Neural progenitor cell (in vitro differentiated cells): Measurements from ENCODE around the gene PMVK. TPM values are rescaled to one million over a fixed set of nuclear protein-coding genes. Genes with fewer than 3 reads are reported as not detected.

Experiments used
- DNase-seq: peaks from one replicate; pipeline ENCODE4 v3.0.0-alpha.2; 2016; ENCODE audit warnings: low spot score
- H2AFZ ChIP-seq: fragments of 200-600 bp; sonication (generic); replicated peaks from 2 replicates; pipeline ENCODE4 v1.6.1; 2016; ENCODE audit warnings: antibody characterized with exemption
- H3F3A ChIP-seq: fragments of 200-600 bp; sonication (generic); 2 replicates; pipeline ENCODE4 v1.6.1; 2016; ENCODE audit warnings: antibody characterized with exemption, low read depth
- H3K27ac ChIP-seq: fragments of 200-600 bp; sonication (generic); 2 replicates; pipeline ENCODE4 v1.5.1; 2016; ENCODE audit warnings: mild to moderate bottlenecking
- H3K27me3 ChIP-seq: fragments of 200-600 bp; sonication (generic); 2 replicates; pipeline ENCODE4 v1.6.1; 2016; ENCODE audit warnings: mild to moderate bottlenecking, moderate library complexity
- H3K36me3 ChIP-seq: fragments of 200-600 bp; sonication (generic); 2 replicates; pipeline ENCODE4 v1.5.1; 2016
- H3K4me1 ChIP-seq: fragments of 200-600 bp; sonication (generic); 2 replicates; pipeline ENCODE4 v1.6.1; 2016; ENCODE audit warnings: mixed run types
- H3K4me2 ChIP-seq: fragments of 200-600 bp; sonication (generic); 2 replicates; pipeline ENCODE4 v1.6.1; 2016
- H3K4me3 ChIP-seq: fragments of 200-600 bp; sonication (generic); 2 replicates; pipeline ENCODE4 v1.5.1; 2016
- H3K79me2 ChIP-seq: fragments of 200-600 bp; sonication (generic); 2 replicates; pipeline ENCODE4 v1.6.1; 2016; ENCODE audit warnings: low read depth
- H3K9ac ChIP-seq: fragments of 200-600 bp; sonication (generic); 2 replicates; pipeline ENCODE4 v1.6.1; 2016
- H3K9me3 ChIP-seq: fragments of 200-600 bp; sonication (generic); 2 replicates; pipeline ENCODE4 v1.5.1; 2016; ENCODE audit warnings: low read depth
- H4K20me1 ChIP-seq: fragments of 200-600 bp; sonication (generic); 2 replicates; pipeline ENCODE4 v1.6.1; 2016; ENCODE audit warnings: low read depth
- H3K27ac Mint-ChIP-seq: 3 replicates; pipeline ENCODE4 v1.8.0; 2021; ENCODE audit warnings: mixed read lengths
- H3K27me3 Mint-ChIP-seq: 2 replicates; pipeline ENCODE4 v1.8.0; 2022; ENCODE audit warnings: low read depth, mild to moderate bottlenecking, inconsistent platforms, moderate library complexity, mixed read lengths; ENCODE audit not compliant: insufficient read depth
- H3K36me3 Mint-ChIP-seq: 3 replicates; pipeline ENCODE4 v1.8.0; 2021; ENCODE audit warnings: mixed read lengths
- H3K4me1 Mint-ChIP-seq: 3 replicates; pipeline ENCODE4 v1.8.0; 2021; ENCODE audit warnings: mixed read lengths
- H3K4me3 Mint-ChIP-seq: 3 replicates; pipeline ENCODE4 v1.8.0; 2021; ENCODE audit warnings: mild to moderate bottlenecking, moderate library complexity, mixed read lengths
- H3K9me3 Mint-ChIP-seq: 3 replicates; pipeline ENCODE4 v1.8.0; 2020; ENCODE audit warnings: mixed read lengths
- EZH2 ChIP-seq: fragments of 200-600 bp; sonication (generic); IDR thresholded peaks from 2 replicates; pipeline ENCODE4 v1.6.1; 2017; ENCODE audit warnings: antibody characterized with exemption, mild to moderate bottlenecking, moderate library complexity
- EZH2phosphoT487 ChIP-seq: fragments of 200-600 bp; sonication (generic); IDR thresholded peaks from 2 replicates; pipeline ENCODE4 v1.6.1; 2017; ENCODE audit warnings: antibody characterized with exemption
- total RNA-seq: library from RNA; depleted of rRNA; stranded (reverse); fragments of >200 nt; gene quantifications from 2 replicates; pipeline ENCODE4 v1.2.3, GENCODE V29; 2015; ENCODE audit warnings: low replicate concordance
- TF ChIP-seq, protein P1 (sequence below): fragments of 200-600 bp; sonication (generic); IDR thresholded peaks from 2 replicates; pipeline ENCODE4 v1.5.1; 2017; ENCODE audit warnings: antibody characterized with exemption, mild to moderate bottlenecking

Gene PMVK
- total RNA-seq, 1 donor from 2014 or later = 4.3 TPM

DNA sequence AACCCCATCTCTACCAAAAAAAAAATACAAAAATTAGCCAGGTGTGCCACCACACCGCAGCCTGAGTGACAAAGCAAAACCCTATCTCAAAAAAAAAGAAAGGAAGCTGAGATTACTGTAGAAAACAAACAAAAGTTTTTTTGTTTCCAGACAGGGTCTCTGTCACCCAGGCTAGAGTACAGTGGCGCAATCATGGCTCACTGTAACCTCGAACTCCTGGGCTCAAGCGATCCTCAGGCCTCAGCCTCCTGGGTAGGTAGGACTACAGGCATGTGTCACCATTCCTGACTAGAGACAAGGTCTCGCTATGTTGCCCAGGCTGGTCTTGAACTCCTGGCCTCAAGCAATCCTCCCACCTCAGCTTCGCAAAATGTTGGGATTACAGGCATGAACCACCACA, 27.8 kb upstream of the PMVK start:
- H3K9ac ChIP-seq = no peak overlapping the region
- Mint-ChIP-seq H3K4me3 (no peak overlapping the region), H3K4me1 (peaks cover 41% of the 10 kb centered on the region), H3K36me3 (peaks cover 19% of the 10 kb centered on the region), H3K27me3 (peaks cover 9% of the 10 kb centered on the region), H3K9me3 (no peaks in the 10 kb centered on the region), H3K27ac (no peak overlapping the region)
- no peak overlapping the region for H2AFZ ChIP-seq
- H3K36me3 ChIP-seq = no peaks in the 10 kb centered on the region
- no peak overlapping the region for H3K4me3 ChIP-seq
- TF ChIP-seq EZH2phosphoT487 (no peak), EZH2 (no peak)
- TF ChIP-seq, protein P1, sequence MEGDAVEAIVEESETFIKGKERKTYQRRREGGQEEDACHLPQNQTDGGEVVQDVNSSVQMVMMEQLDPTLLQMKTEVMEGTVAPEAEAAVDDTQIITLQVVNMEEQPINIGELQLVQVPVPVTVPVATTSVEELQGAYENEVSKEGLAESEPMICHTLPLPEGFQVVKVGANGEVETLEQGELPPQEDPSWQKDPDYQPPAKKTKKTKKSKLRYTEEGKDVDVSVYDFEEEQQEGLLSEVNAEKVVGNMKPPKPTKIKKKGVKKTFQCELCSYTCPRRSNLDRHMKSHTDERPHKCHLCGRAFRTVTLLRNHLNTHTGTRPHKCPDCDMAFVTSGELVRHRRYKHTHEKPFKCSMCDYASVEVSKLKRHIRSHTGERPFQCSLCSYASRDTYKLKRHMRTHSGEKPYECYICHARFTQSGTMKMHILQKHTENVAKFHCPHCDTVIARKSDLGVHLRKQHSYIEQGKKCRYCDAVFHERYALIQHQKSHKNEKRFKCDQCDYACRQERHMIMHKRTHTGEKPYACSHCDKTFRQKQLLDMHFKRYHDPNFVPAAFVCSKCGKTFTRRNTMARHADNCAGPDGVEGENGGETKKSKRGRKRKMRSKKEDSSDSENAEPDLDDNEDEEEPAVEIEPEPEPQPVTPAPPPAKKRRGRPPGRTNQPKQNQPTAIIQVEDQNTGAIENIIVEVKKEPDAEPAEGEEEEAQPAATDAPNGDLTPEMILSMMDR = no peak
- DNase-seq = no peak
- peaks cover 20% of the 10 kb centered on the region for H4K20me1 ChIP-seq
- H3K9me3 ChIP-seq = no peaks in the 10 kb centered on the region
- peaks cover 28% of the 10 kb centered on the region for H3K4me1 ChIP-seq
- peaks cover 55% of the 10 kb centered on the region for H3K79me2 ChIP-seq
- no peak overlapping the region for H3K4me2 ChIP-seq
- H3F3A ChIP-seq = peaks cover 26% of the 10 kb centered on the region
- H3K27ac ChIP-seq = no peak overlapping the region
- H3K27me3 ChIP-seq = no peaks in the 10 kb centered on the region

DNA sequence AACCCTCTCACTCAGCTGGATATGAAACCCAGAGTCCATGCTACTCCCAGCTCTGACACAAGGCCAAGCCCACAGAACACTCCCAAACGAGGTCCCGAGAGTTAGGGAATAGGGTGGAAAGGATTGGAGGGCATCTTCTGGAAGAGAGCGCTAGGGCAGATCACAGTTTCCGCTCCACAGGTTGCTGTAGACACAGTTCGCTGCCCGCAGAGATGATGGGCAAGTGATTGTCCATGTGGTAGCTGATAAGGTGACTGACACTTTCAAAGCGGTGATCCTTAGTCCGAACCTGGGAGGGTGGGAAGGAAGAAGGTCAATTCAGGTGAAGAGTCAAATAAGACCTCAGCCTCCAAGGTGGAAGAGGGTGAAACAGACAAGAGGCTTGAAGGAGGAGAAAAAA, 27.1 kb upstream of the PMVK start:
- H2AFZ ChIP-seq = no peak overlapping the region
- H3K36me3 ChIP-seq = no peaks in the 10 kb centered on the region
- no peak overlapping the region for H3K27ac ChIP-seq
- Mint-ChIP-seq H3K36me3 (peaks cover 19% of the 10 kb centered on the region), H3K27me3 (peaks cover 10% of the 10 kb centered on the region), H3K4me1 (peaks cover 34% of the 10 kb centered on the region), H3K9me3 (no peaks in the 10 kb centered on the region), H3K27ac (no peak overlapping the region), H3K4me3 (peak overlapping the region; percentile 93)
- peaks cover 27% of the 10 kb centered on the region for H3F3A ChIP-seq
- no peak overlapping the region for H3K4me2 ChIP-seq
- DNase-seq = no peak
- no peak overlapping the region for H3K9ac ChIP-seq
- no peaks in the 10 kb centered on the region for H3K27me3 ChIP-seq
- peaks cover 55% of the 10 kb centered on the region for H3K79me2 ChIP-seq
- peaks cover 21% of the 10 kb centered on the region for H3K4me1 ChIP-seq
- no peak overlapping the region for H3K4me3 ChIP-seq
- no peaks in the 10 kb centered on the region for H3K9me3 ChIP-seq
- TF ChIP-seq, protein P1 = no peak
- no peak for TF ChIP-seq EZH2phosphoT487
- no peak for TF ChIP-seq EZH2
- H4K20me1 ChIP-seq = peaks cover 13% of the 10 kb centered on the region

DNA sequence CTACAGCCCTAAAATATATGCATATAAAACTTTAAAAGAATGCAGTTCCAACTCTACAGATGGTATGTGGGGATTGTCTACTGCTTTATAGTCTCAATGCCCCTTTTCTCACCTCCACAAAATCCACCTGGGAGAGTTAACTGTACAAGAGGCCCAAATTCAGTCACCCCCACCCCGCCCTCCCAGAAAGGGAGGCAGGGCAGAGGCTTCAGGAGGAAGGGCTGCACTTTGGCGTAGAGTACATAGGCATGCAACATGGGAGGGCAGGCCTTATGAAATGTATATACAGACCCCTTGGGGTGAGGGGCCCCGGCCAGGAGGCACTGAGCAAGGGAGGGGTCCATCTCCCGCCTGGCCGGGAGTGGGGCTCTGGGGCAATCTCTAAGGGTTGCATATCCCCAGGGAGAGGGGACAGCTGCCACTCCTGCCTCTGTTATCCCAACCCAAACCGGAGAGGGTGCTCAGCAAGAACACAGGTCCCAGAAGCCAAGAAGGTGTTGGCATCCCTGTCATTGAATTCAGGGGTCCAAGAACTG, 26.3 kb upstream of the PMVK start:
- H3K9me3 ChIP-seq = no peaks in the 10 kb centered on the region
- TF ChIP-seq EZH2phosphoT487 = no peak
- no peak for TF ChIP-seq EZH2
- TF ChIP-seq, protein P1 = no peak
- H4K20me1 ChIP-seq = peaks cover 10% of the 10 kb centered on the region
- Mint-ChIP-seq H3K9me3 (no peaks in the 10 kb centered on the region), H3K4me1 (peaks cover 33% of the 10 kb centered on the region), H3K27ac (peak overlapping the region; percentile 78), H3K4me3 (peak overlapping the region; percentile 93), H3K36me3 (peaks cover 17% of the 10 kb centered on the region), H3K27me3 (peaks cover 12% of the 10 kb centered on the region)
- no peaks in the 10 kb centered on the region for H3K27me3 ChIP-seq
- no peak overlapping the region for H2AFZ ChIP-seq
- H3K27ac ChIP-seq = no peak overlapping the region
- H3K79me2 ChIP-seq = peaks cover 54% of the 10 kb centered on the region
- no peak overlapping the region for H3K9ac ChIP-seq
- peak overlapping the region; percentile 96 for H3K4me2 ChIP-seq
- peaks cover 35% of the 10 kb centered on the region for H3F3A ChIP-seq
- peak overlapping the region; percentile 86 for H3K4me3 ChIP-seq
- no peak for DNase-seq
- H3K36me3 ChIP-seq = no peaks in the 10 kb centered on the region
- peaks cover 21% of the 10 kb centered on the region for H3K4me1 ChIP-seq
